Measurements from ENCODE around the gene SEMA3C.

SEMA3C gene

DNA sequence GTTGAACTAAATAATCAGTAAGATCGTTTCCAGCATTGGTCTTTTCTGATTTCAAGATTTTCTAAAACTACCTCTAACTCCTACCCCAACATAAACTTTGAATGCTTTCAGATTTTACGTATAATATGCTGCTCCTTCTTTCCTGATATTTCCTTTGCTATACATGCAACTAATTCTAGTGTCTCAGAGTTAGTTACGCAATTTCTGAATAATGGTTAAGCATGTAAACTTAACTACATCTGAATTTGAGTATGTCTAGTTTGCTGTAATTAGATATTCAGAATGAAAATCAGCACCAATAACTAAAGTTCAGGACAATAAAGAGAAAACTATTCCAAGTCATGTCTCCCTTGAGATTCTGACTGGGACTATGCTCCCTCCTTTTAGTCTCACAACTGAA, 71.0 kb downstream of the SEMA3C start:
- DNase-seq = no peak

DNA sequence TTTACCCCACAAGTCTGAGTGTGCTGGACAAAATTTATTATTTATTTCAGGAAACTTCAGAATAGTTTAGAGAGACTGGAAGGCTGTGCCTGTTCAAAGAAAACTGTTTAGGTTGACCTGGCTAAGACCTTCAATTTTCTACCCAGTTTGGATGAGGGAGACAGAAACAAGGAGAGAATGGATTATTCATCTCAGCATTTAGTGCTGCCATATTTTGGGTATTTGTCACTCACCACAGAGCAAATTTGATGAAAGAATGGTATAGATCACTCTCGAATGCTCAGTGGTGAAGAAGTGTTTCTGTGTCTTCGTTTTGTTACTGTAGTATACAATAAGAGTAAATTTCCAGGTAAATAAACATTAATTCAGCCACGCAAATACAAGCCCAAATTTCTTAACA, 71.8 kb downstream of the SEMA3C start:
- DNase-seq = no peak

DNA sequence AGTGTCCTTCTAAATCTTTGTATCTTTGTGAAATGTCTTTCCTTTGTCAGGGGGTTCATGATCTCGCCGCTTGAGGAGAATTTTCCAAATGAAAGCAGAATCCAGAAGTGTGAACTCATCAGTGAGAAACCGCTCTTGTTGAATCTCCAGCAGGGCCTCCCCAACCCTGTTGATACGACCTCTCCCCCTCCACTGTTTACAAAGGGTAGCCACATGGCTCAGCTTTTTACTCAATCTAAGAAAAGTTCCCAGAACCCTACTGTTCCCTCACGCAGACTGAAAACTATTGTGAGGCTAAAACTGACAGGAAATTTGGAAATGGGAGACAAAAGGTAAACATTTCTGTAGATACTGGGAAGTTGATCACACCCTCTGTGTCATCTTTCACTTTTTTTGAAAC, 73.9 kb downstream of the SEMA3C start:
- DNase-seq = no peak

DNA sequence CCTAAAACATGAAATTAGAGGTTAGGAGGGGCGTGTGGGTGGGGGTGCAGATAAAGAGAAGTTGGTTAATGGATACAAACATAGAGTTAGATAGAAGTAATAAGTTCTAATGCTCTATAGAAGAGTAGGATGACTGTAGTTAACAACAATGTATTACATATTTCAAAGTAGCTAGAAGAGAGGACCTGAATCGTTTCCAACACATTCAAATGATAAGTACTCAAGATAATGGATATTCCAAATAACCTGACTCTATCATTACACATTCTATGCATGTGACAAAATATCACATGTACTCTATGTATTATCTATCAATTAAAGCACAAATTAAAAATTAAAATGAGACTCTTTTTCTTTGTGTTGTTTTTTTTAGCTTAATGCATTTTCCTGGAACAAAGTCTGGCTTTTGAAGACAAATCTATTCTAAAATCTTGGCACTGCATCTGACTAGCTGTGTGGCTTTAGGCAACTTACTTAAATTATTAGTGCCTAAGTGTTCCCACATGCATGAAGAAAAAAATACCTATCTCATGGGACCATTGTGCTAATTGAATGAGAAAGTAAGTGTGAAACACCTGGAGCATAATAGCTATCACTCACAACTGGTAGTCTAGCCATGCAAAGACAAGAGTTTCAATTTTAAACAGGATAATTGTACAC, 75.7 kb downstream of the SEMA3C start:
- DNase-seq = no peak

- no peak for DNase-seq
Observed at GRCh38 chr7:80842022-80842790, 76.6 kb downstream of the SEMA3C start.

- no peak for DNase-seq
Observed at GRCh38 chr7:80841423-80841955, 77.4 kb downstream of the SEMA3C start.

GRCh38 chr7:80840681-80841080, 78.2 kb downstream of the SEMA3C start:
- no peak for DNase-seq

DNA sequence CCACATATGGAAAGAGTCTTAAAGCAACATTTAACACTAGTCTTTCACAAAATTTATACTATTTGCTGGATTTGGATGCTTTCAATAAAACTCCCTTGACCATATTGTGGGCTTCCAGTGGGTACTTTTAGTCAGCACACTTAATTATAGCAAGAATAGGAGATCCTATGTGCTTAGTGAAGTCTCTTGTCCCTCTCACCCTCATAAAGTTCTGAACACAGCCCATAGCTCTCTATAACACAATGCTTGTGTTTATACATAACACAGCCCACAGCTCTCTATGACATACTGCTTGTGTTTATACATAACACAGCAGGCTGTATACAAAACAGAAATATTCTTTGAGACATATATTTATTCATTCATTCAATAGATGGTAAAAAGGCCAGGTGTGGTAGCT, 79.0 kb downstream of the SEMA3C start:
- no peak for DNase-seq

DNA sequence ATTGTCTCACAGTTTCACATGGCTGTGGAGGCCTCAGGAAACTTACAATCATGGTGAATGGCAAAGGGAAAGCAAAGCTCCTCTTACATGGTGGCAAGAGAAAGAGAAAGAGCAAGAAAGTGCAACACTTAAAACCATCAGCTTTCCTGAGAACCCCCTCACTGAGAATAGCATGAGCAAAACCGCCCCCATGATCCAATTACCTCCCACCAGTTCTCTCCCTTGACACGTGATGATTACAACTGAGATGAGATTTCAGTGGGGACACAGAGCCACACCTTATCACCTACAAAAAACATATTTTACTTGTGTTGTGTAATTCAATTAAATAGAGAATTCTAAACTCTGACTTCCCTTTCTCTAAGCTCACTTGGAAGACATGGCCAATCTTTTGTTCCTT, 80.2 kb downstream of the SEMA3C start:
- no peak for DNase-seq

GRCh38 chr7:80837345-80837744, 81.5 kb downstream of the SEMA3C start:
- DNase-seq = no peak

- no peak for DNase-seq
Observed at GRCh38 chr7:80835251-80835650, 83.6 kb downstream of the SEMA3C start.

DNA sequence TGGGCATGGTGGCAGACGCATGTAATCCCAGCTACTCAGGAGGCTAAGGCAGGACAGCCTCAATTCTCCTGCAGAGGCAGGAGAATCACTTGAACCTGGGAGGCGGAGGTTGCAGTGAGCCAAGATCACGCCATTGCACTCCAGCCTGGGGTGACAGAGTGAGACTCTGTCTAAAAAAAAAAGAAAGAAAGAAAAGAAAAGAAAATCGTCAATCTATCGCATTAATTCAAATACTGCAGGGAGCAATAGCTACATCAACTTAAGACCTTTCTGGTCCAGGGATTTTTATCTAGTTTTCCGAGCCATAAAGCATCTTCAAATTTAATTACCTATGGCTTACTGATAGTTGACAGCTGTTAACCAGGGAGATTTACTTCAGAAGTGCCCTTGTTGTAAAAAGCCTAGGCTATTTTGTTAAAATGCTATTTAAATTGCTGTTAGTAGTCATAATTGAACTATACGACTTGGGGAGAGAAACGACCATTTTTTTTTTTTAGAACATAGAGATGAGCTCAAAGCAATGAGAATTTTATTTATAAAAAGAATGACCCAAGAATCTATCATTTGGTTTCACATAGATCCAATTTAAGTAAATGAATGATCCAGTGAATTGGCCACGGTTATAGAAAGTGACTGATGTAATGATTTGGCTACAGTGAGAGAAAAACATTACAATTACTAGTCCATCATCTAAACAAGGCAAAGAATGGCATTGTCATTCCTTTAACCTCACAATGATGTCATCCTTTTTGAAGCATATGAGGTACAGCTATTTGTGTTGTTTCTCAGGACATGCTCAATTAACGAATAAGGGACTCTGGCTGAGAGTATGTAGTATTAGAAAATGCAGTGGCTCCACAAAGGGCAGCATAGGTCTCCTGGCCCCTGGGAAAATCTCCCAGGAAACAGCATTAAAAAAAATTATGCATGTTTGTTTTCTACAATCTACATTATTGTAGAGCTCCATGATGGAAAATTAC, 85.3 kb downstream of the SEMA3C start:
- DNase-seq = no peak

DNA sequence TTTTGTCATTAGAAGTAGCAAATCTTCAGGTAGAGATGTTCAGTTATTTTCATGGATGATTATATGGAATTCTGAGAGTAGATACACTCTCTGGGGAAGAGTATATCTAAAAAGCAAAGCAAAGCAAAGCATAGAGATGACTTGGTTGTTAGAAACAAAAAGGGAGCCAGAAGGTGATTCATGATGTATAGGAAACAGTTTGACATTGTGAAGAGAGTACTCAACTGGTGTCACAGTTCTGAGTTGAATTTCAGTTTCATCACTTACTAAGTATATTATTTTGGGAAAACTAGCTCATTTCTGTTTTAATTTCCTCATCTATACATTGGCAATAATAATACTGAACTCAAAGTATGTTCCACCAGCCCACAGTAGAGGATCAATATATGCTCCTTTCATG, 86.8 kb downstream of the SEMA3C start:
- no peak for DNase-seq

GRCh38 chr7:80830584-80831285, 88.1 kb downstream of the SEMA3C start:
- DNase-seq = no peak

DNA sequence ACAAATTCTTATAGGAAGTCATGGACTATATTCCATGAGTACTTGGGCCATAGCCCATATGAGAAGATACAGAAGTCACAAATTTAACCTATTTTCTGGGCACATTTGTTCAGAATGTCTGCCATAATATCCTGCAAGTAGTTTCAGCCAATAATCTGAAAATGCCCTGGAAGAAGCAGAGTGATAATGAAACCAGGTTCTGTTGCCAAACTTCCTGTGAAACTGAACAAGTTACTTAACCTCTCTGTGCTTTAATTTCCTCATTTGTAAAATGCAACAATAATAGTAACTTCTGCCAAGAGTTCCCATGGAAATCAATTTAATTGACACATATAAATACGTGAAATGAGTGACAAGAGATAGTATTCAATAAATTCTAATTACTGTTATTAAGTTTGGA, 88.8 kb downstream of the SEMA3C start:
- DNase-seq = no peak

GRCh38 chr7:80829527-80829926, 89.3 kb downstream of the SEMA3C start:
- no peak for DNase-seq

GRCh38 chr7:80827239-80827633, 91.6 kb downstream of the SEMA3C start:
- DNase-seq = no peak

GRCh38 chr7:80826520-80827238, 92.2 kb downstream of the SEMA3C start:
- DNase-seq = no peak

DNA sequence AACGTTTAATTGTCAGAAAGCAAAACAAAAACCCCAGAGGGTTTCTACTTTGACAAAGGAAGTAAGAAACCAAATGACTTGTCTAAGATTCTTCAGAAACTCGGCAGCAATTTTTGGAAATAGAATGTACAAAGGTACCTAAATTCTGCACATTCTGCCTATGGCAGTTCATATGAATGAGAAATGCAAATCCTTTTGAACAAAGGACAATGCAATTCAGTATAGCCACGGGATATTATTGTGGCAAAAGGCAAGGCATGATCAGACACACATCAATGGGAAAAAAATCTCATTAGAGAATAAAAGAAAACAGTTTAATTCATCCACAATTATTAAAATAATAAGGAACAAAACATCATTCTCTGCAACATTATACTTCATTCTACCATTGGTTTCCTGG, 93.4 kb downstream of the SEMA3C start:
- DNase-seq = no peak

GRCh38 chr7:80824253-80824652, 94.6 kb downstream of the SEMA3C start:
- no peak for DNase-seq

DNA sequence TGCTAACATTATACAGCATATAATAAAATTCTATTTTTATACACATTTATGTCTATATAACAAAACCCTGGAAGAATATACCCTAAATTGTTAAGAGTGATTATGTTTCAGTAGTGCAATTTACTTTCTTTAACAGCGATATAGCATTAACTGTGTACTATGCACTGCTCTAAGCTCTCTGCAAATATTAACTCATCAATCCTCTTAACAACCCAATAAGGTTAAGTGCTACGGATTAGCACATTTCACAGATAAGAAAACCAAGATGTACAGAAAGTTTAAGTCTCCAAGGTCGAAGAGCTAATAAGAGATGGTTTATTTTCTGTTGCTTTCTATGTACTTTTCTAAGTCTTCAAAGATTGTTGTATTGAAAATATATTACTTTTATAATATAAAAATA, 95.8 kb downstream of the SEMA3C start:
- no peak for DNase-seq
